Measurements from ENCODE around the gene C9orf85.

C9orf85 gene

GRCh38 chr9:71908825-71909224 is 2.6 kb upstream of the C9orf85 start:
- no peak for DNase-seq

GRCh38 chr9:71909887-71910649 is 1.4 kb upstream of the C9orf85 start:
- peak; percentile 12 for DNase-seq

GRCh38 chr9:71910650-71911060 is 784 bp upstream of the C9orf85 start:
- DNase-seq: no peak

- no peak for DNase-seq
Observed at GRCh38 chr9:71911908-71912335, 483 bp downstream of the C9orf85 start.

GRCh38 chr9:71915495-71915894 is 4.1 kb downstream of the C9orf85 start:
- DNase-seq: no peak

- no peak for DNase-seq
Observed at GRCh38 chr9:71916834-71917534, 5.5 kb downstream of the C9orf85 start.

GRCh38 chr9:71918419-71918818 is 7.0 kb downstream of the C9orf85 start:
- DNase-seq: no peak

- no peak for DNase-seq
Observed at GRCh38 chr9:71920456-71921189, 9.2 kb downstream of the C9orf85 start.

GRCh38 chr9:71921190-71921814 is 9.9 kb downstream of the C9orf85 start:
- no peak for DNase-seq

GRCh38 chr9:71924576-71924975 is 13.1 kb downstream of the C9orf85 start:
- DNase-seq: no peak

- DNase-seq: no peak
Observed at GRCh38 chr9:71925834-71926233, 14.4 kb downstream of the C9orf85 start.

GRCh38 chr9:71928376-71928775 is 16.9 kb downstream of the C9orf85 start:
- DNase-seq: no peak

- no peak for DNase-seq
Observed at GRCh38 chr9:71928806-71929205, 17.4 kb downstream of the C9orf85 start.

GRCh38 chr9:71929223-71929622 is 17.8 kb downstream of the C9orf85 start:
- no peak for DNase-seq

GRCh38 chr9:71929791-71930440 is 18.5 kb downstream of the C9orf85 start:
- no peak for DNase-seq

GRCh38 chr9:71931166-71931565 is 19.7 kb downstream of the C9orf85 start:
- no peak for DNase-seq

GRCh38 chr9:71936066-71936465 is 24.6 kb downstream of the C9orf85 start:
- no peak for DNase-seq

- DNase-seq: no peak
Observed at GRCh38 chr9:71937070-71937625, 25.7 kb downstream of the C9orf85 start.

- DNase-seq: no peak
Observed at GRCh38 chr9:71937898-71938297, 26.5 kb downstream of the C9orf85 start.

- no peak for DNase-seq
Observed at GRCh38 chr9:71941060-71941568, 29.7 kb downstream of the C9orf85 start.

- no peak for DNase-seq
Observed at GRCh38 chr9:71941998-71942567, 30.6 kb downstream of the C9orf85 start.
